NCI-H82 treated with DMSO at 0.1 percent for 48 hours (cell line): Measurements from ENCODE around the gene HRH3.

Experiments used
- DNase-seq: peaks from one replicate; lab custom pipeline; 2025; ENCODE audit not compliant: unreplicated experiment; lab: John Stamatoyannopoulos, UW

The HRH3 gene

DNA sequence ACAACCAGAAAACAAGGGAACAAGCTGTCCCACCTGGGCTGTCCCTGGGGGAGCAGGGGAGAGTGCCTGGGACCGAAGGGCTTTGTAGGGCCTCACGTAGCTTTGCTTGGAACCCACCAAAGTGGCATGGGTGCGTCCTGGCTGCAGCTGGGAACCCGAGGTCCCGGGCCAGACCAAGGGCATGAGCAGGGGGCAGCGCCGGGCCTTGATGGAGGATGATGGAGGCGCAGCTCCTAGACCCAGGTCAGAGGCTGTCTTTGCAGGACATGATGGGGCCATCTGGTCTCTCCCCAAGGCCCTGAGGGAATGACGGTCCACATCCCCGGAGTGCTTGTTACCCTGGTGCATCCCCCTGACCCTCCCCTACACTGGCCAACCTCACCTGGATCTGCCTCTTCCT is 10.6 kb upstream of the HRH3 start:
- no peak for DNase-seq

DNA sequence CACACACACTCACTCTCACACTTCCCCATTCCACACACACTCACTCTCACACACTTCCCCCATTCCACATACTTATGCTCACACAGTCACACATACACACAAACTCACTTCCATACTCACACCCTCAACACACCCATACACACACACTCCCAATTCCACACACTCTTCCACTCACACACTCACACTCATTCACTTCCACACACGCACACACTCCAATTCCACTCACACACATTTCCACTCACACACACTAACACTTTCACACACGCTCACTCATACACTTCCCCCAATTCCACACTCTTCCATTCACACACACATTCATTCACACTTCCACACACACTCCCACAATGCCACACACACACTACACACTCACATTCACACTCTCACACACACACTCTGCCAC is 10.2 kb upstream of the HRH3 start:
- DNase-seq = no peak

DNA sequence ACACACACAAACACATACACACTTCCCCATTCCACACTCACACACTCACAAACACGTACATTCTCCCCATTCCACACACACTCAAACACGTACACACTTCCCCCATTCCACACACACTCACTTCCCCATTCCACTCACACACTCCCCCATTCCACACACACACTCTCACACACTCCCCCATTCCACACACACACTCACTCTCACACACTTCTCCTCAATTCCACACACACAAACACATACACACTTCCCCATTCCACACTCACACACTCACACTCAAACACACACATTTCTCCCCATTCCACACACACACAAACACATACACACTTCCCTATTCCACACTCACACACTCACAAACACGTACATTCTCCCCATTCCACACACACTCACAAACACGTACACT is 9.6 kb upstream of the HRH3 start:
- no peak for DNase-seq

DNA sequence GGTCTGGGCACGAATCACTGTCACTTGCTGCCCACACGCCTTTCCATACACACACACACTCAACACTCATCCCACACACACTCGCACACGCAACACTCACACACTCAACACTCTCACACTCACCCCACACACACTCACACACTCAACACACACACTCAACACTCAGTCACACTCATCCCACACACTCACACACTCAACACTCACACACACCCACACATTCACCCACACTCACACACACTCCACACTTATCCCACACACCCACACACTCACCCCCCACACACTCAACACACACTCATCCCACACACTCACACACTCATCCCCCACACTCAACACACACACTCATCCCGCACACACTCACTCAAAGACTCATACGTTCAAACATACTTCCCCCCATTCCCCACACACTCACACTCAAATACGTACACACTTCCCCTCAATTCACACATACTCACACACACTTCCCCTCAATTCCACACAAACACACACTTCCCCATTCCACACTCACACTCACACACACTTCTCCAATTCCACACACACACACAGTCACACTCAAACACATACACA is 9.0 kb upstream of the HRH3 start:
- DNase-seq = no peak

DNA sequence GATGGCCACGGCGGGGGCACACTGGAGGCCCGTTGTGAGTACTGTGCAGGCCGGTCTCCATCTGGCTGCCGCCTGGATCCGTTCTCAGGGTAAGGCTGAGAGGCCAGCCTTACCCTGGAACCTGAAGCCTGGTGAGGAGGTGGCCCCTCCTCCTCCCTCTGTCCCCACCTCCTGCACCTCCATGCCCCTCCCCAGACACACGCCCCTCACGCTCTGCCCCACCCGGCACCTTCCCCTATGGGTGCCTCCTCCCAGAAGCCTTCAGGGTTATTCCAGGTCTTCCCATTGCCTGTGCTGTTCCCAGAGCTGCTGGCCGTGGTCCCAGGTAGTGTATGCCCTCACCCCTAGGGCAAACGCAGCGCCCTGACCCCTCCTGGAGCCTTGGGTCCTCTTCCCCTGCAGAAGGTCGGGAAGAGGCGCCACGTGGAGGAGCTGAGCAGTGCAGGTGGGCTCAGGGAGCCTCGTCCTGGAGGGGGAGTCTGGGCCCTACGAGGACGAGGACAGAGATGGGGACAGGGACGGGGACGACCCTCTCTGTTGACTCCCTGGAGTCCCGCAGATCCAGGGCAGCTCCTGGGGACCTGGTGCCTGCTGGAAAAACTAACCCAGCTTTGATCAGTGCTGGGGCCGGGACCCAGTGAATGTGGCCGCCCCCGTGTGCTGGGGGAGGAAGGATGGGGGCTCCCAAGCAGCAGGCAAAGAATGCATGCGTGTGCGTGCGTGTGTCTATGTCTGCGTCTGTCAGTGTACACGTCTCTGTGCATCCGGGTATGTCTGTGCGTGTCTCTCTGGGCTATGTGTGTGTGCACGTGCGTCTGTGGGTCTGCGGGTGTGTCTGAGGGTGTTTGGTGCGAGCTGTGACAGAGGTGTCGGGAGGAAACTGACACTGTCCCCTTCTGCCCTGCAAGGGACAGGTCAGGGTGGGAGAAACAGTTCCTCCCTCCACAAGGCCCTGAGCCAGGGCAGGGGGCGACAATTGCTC is 8.2 kb upstream of the HRH3 start:
- no peak for DNase-seq

DNA sequence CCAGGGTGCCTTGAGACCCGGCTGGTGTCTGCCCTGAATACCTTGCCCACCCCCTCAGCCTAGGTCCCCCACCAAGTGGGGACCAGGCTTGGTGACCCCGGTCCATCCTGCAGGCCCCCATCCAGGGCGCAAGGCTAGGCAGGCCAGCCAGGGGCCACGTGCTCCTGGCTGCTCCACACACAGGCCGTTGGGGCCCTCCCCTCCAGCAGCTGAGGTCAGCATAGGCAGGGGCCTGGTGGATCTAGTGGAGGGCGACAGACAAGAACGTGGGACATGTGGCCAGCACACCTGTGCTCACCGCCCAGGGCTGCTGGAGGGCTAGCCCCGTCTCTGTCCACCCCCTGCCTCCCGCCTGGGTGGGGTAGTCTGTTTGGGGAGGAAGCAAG is 7.5 kb upstream of the HRH3 start:
- DNase-seq = no peak

DNA sequence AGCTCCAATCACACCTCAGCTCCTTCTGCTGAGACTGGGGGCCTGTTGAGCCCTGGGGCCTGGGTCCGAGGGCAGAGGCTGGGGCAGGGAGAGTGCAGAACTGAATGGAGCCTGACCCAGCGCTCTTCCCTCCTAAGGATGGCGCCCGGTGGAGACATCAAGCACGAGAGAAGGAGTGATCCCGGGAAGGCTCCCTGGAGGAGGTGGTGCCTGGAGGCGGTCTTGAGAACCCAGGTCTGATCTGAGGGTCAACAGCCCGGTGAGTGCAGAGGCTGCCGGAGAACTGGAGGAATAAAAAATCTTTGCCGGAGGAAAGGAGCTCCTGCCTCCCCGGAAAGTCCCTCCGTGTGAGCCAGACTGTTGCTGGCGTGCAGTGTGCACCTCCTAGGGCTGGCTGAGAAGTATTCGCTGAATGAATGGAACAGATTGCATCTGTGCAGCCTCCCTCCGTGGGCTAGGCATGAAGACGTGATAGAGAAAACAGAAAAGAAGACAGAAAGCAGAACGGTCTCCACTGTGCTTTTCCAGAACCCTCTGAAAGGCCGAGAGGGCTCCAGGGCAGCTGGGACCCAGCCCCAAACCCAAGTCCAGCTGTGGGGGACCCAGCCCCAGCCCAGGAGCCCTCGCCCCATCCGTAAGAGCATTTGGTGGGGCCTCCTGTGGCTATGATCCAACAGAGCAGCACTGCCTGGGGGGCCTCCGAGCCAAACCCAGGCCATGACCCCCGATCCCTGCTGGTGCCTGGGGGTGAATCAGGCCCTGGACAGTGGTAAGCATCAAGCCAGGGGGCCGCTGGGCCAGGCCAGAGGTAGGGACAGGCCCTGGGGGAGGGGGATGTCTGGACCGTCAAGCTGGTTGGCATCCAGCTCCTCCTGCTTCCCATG is 6.9 kb upstream of the HRH3 start:
- no peak for DNase-seq

DNA sequence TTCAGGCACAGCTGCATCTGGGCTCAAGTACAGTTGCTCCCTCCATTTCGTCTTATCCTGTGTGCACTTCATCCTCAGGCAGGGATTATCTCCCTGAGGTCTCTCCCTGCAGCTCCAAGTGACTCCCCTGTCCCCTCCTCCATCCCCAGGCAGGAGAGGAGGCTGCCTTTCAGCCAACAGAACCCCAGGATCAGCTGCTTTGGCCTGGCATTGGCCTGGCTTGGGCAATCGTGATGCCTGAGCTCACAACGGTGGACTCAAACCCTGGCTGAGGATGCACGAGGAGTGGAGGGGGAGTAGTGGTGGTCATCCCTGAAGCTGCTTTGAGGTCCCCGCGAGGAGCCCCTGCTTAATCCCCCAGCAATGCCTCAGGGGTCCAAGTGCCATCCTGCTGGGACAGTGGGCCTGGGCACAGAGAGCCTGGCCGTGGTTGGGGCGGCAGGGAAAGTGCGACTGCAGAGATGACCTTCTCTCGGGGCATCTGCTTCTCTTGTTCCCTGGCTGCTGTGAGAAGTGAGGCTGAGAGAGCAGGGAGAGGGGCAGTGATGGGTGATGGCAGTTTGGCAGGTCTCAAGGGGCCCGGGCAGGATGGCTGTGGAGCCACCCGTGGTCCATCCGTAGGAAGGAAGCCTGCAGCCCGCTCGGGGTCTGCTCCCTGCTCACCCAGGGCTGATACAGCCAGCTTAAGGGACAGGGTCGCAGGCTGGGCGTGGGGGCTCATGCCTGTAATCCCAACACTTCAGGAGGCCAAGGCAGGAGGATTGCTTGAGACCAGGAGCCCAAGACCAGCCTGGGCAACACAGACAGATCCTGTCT is 6.0 kb upstream of the HRH3 start:
- no peak for DNase-seq

DNA sequence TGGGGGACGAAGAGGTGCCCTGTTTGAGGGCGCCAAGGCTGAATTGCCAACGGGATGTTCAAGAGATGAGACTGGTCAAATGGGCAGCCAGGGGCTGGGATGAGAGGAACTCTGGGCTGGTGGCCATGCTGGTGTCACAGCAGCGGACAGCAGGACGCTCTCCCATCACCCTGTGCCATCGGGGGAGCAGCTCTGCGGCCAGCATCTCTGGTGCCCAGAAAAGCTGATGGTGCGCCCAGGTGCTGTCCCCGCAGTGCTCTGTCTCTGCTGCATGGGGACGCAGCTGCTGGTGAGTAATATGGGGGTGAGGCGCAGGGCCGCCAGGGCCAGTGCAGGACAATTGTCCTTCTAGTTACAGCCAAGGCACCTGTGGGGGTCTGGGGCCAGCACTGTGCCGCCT is 4.9 kb upstream of the HRH3 start:
- no peak for DNase-seq

DNA sequence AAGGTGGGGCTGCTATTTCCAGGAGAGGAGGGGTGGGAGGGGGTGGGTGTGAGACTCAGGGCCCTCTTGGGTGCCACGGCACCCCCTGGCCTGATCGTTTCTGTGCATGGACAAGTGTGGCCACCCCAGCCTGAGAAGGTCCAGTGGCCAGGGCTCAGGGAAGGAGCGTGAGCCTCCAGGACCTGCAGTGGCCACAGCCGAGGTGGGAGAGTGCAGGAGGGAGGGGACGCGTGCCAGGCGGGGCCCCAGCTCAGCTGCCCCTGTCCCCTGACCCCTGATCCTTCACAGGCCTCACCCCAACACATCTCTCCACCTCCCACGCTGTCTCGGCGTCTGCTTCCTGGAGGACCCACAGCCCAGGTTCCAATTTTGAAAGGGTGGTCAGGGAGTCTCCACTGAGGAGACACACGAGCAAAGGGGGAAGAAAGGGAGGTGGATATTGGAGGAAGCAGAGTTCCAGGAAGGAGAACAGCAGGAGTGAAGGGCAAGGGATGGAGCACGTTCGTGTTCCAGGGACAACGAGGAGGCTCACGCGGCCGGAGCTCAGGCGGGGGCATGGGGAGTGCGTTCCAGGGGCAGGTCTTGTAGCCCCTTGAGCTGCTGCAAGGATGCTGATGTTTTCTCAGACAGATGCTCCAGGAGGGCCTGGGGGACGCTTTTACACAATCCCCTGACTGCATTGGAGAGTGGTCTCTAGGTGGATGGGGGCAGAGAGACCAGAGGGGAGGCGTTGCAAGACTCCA is 4.2 kb upstream of the HRH3 start:
- DNase-seq = no peak

DNA sequence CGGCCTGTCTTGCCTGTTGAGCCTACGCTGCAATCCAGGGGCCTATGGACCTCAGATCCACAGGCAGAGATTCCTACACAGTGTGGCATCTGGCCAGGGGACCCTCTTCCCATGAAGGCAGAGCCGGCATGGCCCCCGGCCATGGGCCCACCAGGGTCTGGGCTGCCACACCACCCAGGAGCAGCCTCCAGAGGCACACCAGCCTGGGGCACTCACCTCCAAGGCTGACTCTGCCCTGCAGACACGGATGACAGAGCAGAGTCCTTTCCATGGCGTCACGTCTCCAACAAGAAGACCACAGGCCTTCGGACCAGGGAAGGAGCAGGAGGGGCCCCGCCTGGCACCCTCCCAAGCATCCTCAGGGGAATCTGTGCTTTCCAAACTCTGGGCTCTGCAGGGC is 3.5 kb upstream of the HRH3 start:
- DNase-seq = no peak

DNA sequence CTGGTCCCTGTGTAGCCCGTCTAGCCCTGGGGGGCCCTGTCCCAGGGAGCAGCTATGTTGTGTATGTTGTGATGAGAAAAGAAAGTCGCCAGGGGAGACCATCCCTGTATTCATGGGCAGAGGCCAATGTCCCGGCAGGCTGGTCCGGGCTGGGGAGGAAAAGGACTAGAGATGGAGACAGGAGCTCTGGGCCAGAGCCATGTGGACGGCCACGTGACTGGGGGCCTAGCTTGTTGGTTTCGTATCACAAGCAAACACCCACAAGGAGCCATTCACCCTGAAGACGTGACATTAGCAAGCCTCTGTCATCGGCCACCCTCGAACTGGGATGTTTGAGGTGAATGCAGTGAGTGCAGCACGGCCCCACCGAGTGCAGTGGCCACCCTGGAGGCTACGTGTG is 2.9 kb upstream of the HRH3 start:
- no peak for DNase-seq

DNA sequence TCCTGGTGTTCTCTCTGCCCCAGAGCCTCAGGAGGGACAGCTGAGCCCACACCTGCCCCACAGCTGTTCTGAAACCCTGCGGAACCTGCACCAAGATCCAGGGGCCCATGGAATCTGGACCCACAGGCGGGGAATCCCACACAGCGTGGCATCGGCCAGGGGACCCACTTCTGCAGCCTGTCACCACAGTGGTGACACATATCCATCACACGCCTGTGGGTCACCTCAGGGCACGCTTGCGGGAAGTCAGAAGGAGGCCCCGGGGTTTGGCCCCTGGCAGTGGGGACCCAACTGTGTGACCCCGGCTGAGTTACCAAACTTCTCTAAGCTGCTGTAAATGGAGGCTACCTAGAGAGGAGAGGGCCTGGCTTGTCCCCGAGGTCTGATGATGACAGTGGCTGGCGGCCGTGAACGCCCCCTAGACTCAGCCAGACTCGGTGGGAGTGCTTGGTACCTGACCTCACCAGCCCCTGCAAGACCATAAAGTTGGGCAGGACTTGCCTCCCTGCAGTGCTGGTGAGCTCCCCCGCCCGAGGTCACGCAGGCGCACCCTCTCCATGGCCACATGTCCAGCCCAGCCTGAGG is 2.3 kb upstream of the HRH3 start:
- DNase-seq = no peak

DNA sequence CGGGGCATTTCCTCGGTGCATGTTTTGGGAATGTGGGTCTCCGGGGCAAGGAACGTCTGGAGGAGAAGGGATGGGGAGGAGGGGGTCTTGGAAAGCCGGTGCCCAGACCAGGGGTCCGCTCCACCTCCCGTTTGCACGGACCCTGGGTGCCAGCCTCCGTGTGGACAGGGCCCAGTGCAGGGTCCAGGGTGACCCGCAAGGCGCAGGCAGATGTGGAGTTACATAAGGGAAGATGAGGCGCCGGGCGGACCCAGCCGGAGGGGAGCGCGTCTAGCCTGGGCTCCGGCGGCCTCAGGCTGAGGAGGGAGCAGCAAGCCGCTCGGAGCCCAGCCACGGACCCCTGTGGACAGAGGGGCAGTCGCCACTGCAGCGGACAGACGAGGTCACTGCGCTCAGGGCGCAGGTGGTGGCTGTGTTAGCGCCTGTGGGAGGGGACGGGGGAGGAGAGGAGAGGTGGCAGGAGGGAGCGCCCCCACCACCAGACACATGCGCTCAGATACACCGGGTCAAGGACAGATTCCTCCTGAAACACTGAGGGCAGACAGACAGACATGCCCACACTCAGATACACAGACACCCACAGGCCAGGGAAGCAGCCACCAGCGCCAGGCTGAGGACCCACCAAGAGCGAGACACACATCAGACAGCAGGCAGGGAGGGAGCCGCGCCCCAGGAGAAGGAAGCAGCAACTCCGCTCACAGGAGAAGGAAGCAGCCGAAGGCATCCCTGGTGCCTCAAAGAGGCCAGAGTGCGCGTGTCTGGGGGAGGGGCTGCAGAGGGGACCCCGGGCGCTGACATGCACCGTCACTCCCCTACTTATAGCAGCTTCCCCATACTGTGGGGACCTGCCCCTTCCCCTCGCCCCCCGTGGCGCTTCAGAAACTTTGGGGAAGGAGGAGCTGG is 839 bp upstream of the HRH3 start:
- DNase-seq = no peak

DNA sequence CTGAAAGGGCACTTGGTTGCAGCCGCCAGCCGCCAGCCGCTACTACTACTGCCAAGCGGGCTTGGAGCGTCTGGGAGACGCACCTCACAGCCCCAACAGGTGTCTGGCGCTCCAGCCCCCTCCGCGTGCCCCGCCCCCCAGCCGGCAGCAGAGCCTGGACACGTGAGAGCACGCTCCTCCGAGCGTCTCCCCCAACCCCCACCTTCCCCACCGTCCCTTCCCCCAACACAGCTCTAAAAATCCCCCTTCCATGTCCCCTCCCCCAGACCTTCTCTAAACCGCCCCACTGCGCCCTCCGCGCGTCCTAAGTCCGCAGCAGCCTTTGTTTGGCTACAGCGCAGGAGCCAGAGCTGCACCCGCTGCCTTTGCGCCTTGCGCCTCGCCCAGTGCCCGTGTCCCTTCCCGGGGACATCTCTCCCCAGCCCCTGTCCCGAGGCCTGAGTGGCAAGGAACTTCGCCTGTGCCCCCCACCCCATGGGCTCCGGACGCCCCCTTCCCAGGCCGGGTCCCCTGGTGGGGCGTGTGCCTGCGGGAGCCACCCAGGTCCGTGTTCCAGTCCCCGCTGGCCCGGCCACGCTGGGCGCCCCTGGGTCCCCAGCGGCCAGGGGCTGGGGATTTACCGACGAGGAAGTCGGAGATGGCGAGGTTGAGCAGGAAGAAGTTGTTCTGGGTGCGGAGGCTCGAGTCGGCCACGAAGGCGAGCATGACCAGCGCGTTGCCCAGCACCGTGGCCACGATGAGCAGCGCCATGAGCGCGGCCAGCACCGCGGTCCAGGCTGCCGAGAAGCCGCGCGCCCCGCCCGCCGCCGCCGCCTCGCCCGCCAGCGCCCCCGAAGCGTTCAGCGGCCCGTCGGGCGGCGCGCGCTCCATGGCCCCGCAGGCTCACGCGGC is 732 bp downstream of the HRH3 start:
- peak; percentile 11 for DNase-seq

DNA sequence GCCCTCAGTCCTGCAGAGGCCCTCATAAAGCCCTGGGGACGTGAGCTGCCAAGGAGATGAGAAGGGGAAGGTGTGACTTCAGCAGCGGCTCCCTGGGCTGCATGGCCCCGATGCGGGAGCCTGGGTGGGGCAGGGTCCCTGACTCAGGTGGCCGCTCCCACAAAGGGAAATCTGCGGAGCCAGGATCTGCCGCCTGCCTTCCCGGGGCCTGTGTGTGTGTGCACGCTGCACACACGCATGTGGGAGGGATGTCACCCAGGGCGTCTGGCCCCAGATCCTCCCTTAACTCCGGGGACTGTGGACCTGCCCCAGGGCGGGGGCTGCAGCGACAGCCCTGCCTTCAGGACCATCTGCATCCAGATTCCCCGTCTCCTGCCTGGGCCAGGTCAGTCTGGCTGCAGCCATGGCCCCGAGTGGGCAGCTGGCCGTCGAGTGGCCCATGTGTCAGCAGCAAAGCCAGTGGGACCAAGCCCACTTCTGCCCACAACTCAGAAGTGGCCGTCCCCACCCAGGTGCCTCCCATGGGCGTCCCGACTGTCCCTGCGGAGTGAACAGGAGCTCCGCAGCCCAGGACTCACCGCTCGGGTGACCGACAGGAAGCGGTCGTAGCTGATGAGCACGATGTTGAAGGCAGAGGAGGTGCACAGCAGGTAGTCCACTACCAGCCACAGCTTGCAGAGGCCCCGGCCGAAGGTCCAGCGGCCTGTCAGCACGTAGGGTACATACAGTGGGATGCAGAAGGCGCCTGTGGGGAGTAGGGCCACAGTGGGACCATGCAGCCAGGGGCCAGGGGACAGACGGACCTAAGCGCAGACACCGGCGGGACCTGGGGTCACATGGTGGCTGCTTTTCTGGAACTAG is 1.9 kb downstream of the HRH3 start:
- DNase-seq = no peak
